ENCODE results near the gene GPHN. TPM values are rescaled to one million over a fixed set of nuclear protein-coding genes. Genes with fewer than 3 reads are reported as not detected.

The GPHN gene
- polyA plus RNA-seq, 2 of the 4 experiments (the other 2 are of a cell fraction) = 12.7 to 15.5 TPM

DNA sequence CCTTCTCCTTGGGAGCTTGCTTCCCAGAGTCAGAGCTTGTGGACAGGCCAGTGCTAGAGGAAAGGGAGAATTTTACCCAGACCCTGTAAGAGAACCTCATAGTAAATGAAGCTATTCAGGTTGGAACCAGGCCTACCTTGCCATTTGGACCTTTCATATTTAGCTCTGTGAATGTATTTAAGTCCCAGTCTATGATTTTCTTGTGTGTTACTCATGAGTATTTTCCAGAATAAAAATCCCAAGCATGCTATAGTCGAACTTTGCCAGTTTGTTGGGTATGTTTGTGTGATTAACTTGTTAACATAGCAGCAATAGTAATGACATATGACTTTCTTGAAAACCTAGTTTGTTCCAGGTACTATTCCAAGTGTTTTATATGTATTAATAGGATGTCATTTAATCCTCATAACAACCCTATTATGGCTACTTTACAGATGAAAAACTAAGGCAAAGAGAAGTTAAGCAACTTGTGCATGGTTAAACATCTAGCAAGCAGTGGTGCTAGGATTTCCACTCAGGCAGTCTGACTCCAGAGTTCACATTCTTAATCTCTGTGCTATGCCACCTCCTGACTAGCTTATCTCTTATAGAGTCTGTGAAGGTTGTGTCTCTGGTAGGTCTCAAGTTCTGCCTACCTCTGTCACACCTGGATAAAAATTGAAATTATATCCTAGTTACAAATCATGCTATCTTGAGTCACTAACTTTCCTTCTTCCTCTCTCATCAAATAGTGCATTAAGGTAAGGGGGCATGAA, 633.4 kb downstream of the GPHN start:
- no peak overlapping the region for H3K27ac ChIP-seq
- FAIRE-seq (no peak), ATAC-seq (no peak), DNase-seq (ENCODE audit: low read depth in 1 of 2, low spot score in 1 of 2) (no peak)
- no peak for TF ChIP-seq RARB (CRISPR knock-in tag; IDR thresholded peaks at IDR 0.05)
- TF ChIP-seq, protein P1, sequence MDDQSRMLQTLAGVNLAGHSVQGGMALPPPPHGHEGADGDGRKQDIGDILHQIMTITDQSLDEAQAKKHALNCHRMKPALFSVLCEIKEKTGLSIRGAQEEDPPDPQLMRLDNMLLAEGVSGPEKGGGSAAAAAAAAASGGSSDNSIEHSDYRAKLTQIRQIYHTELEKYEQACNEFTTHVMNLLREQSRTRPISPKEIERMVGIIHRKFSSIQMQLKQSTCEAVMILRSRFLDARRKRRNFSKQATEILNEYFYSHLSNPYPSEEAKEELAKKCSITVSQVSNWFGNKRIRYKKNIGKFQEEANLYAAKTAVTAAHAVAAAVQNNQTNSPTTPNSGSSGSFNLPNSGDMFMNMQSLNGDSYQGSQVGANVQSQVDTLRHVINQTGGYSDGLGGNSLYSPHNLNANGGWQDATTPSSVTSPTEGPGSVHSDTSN (IDR thresholded peaks at IDR 0.05) = no peak
- TF ChIP-seq JUNB (IDR thresholded peaks at IDR 0.05) = no peak
- TF ChIP-seq, protein P2, sequence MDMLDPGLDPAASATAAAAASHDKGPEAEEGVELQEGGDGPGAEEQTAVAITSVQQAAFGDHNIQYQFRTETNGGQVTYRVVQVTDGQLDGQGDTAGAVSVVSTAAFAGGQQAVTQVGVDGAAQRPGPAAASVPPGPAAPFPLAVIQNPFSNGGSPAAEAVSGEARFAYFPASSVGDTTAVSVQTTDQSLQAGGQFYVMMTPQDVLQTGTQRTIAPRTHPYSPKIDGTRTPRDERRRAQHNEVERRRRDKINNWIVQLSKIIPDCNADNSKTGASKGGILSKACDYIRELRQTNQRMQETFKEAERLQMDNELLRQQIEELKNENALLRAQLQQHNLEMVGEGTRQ (IDR thresholded peaks at IDR 0.05) = no peak
- TF ChIP-seq FOSB (CRISPR knock-in tag; IDR thresholded peaks at IDR 0.05) = no peak
- no peak for TF ChIP-seq HEYL (CRISPR knock-in tag; IDR thresholded peaks at IDR 0.05)
- no peak for TF ChIP-seq HOXB13 (CRISPR knock-in tag; IDR thresholded peaks at IDR 0.05; ENCODE audit: low read depth)
- ChIA-PET POLR2A (no interaction called here), CTCF (interaction anchor here (2.3 kb wide), 1 partner anchor 517 kb away, joined by 6 read pairs; no protein-coding TSS in a partner anchor)
- H3K4me2 ChIP-seq = no peak overlapping the region
- 39% methylated on average over 1 of the region's 1 CpG for WGBS (ENCODE audit: missing lambda C conversion rate)
- H3K4me1 ChIP-seq = no peaks in the 10 kb centered on the region
- no peak overlapping the region for H3K4me3 ChIP-seq
- H3K9me3 ChIP-seq = no peaks in the 10 kb centered on the region

DNA sequence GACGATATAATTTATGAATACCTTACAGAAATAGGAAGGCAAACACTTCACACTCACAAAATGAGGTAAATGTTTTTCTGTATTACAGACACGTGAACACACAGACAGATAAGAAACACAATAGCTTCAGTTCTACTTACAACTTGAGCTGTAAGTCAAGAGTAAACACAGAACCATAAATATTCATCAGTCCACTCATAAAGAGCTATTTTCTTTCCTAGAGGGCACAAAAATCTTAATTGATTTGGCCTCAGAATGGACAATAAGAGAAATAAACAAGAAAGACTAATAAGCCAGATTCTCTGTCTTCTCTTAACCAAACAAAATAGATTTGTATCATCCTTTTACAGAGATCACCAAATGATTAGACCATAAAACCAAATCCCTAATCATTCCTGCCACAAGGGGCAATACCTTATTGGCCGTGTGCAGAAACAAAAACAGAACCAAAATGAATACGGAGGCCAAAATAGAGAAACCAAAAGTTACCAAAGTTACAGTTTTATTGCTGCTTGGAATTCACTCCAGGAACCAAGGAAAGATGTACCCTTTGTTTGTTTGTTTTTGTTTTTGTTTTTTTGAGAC, 643.2 kb downstream of the GPHN start:
- Histone ChIP-seq H3K4me1 (no peaks in the 10 kb centered on the region), H3K4me3 (no peak overlapping the region), H3K4me2 (no peak overlapping the region), H3K27ac (no peak overlapping the region), H3K9me3 (no peaks in the 10 kb centered on the region)
- CTCF ChIA-PET = interaction anchor here (0.6 to 1.3 kb wide), 5 partner anchors 14 to 792 kb away, joined by 3 read pairs; partner anchors contain the start of genes ATP6V1D and EIF2S1
- FAIRE-seq (no peak), ATAC-seq (no peak; a peak in 1 of 6 replicates), DNase-seq (ENCODE audit: low read depth in 1 of 2, low spot score in 1 of 2) (no peak)
- POLR2A ChIA-PET = no interaction called here
- TF ChIP-seq RARB (CRISPR knock-in tag; IDR thresholded peaks at IDR 0.05) = no peak
- TF ChIP-seq, protein P3, sequence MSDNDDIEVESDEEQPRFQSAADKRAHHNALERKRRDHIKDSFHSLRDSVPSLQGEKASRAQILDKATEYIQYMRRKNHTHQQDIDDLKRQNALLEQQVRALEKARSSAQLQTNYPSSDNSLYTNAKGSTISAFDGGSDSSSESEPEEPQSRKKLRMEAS (IDR thresholded peaks at IDR 0.05) = no peak
- no peak for TF ChIP-seq KDM5A (IDR thresholded peaks at IDR 0.05)
- no peak for TF ChIP-seq MAZ (IDR thresholded peaks at IDR 0.05; ENCODE audit: borderline replicate concordance, low read depth, low read length)
- no peak for TF ChIP-seq ZSCAN20 (CRISPR knock-in tag; IDR thresholded peaks at IDR 0.05)
- no peak for TF ChIP-seq HEYL (CRISPR knock-in tag; IDR thresholded peaks at IDR 0.05)
- TF ChIP-seq HDAC2 (IDR thresholded peaks at IDR 0.05) = no peak
- no peak for TF ChIP-seq HOXB13 (CRISPR knock-in tag; IDR thresholded peaks at IDR 0.05; ENCODE audit: low read depth)
- TF ChIP-seq, protein P4, sequence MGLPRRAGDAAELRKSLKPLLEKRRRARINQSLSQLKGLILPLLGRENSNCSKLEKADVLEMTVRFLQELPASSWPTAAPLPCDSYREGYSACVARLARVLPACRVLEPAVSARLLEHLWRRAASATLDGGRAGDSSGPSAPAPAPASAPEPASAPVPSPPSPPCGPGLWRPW (IDR thresholded peaks at IDR 0.05) = no peak
- TF ChIP-seq CHD2 (IDR thresholded peaks at IDR 0.05; ENCODE audit: low read length, partially characterized antibody) = no peak
- TF ChIP-seq, protein P5, sequence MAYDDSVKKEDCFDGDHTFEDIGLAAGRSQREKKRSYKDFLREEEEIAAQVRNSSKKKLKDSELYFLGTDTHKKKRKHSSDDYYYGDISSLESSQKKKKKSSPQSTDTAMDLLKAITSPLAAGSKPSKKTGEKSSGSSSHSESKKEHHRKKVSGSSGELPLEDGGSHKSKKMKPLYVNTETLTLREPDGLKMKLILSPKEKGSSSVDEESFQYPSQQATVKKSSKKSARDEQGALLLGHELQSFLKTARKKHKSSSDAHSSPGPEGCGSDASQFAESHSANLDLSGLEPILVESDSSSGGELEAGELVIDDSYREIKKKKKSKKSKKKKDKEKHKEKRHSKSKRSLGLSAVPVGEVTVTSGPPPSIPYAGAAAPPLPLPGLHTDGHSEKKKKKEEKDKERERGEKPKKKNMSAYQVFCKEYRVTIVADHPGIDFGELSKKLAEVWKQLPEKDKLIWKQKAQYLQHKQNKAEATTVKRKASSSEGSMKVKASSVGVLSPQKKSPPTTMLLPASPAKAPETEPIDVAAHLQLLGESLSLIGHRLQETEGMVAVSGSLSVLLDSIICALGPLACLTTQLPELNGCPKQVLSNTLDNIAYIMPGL (CRISPR knock-in tag; IDR thresholded peaks at IDR 0.05; ENCODE audit: borderline replicate concordance) = no peak
- no peak for TF ChIP-seq HOXA7 (CRISPR knock-in tag; IDR thresholded peaks at IDR 0.05)
- no peak for TF ChIP-seq GATA3 (IDR thresholded peaks at IDR 0.05; ENCODE audit: borderline replicate concordance)
- TF ChIP-seq, protein P2 (IDR thresholded peaks at IDR 0.05) = no peak
- TF ChIP-seq CBX2 (IDR thresholded peaks at IDR 0.05; ENCODE audit: borderline replicate concordance, low read depth) = no peak
- TF ChIP-seq, protein P6, sequence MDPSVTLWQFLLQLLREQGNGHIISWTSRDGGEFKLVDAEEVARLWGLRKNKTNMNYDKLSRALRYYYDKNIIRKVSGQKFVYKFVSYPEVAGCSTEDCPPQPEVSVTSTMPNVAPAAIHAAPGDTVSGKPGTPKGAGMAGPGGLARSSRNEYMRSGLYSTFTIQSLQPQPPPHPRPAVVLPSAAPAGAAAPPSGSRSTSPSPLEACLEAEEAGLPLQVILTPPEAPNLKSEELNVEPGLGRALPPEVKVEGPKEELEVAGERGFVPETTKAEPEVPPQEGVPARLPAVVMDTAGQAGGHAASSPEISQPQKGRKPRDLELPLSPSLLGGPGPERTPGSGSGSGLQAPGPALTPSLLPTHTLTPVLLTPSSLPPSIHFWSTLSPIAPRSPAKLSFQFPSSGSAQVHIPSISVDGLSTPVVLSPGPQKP (IDR thresholded peaks at IDR 0.05; ENCODE audit: low read depth, low read length) = no peak
- no peak for TF ChIP-seq CHD4 (IDR thresholded peaks at IDR 0.05; ENCODE audit: borderline replicate concordance)
- TF ChIP-seq EP300 (IDR thresholded peaks at IDR 0.05) = no peak
- no peak for TF ChIP-seq RAD21 (conservative IDR thresholded peaks at IDR 0.05 in 1 of 2, IDR thresholded peaks at IDR 0.05 in 1 of 2)
- 78% methylated on average over 4 of the region's 4 CpGs for WGBS (ENCODE audit: missing lambda C conversion rate)

Data from A549 (cell line).